Stimulated activated CD8-positive, alpha-beta memory T cell treated with anti-CD3 and anti-CD28 coated beads, Interleukin-7, amount 100 ng/mL, for 1 hour (primary cell): ENCODE results near the gene MTURN.

Source experiments
- DNase-seq, 2 donors: peaks; one replicate each; pipeline ENCODE4 v3.0.0-alpha.2; 2020; ENCODE audit warnings: low read depth in 2 of 2

MTURN gene

DNA sequence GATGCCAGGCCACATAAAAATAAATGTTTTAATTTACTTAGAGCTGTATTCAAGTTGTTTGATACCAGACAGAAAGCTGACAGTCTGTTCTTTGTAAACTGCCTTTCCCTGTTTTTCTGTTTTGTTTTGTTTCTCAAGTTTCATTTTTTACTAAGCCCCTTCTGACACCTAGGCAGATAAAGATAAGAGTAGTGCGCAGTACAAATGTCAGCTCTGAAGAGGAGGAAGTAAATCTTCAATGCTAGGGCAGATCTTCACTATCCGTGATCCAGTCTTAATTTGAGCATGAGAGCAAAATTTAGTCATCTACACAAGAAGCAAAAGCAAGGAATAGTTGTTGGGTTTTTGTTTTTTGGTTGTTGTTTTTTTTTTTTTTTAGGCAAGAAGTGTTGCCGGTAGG is 27.3 kb downstream of the MTURN start:
- no peak for DNase-seq

DNA sequence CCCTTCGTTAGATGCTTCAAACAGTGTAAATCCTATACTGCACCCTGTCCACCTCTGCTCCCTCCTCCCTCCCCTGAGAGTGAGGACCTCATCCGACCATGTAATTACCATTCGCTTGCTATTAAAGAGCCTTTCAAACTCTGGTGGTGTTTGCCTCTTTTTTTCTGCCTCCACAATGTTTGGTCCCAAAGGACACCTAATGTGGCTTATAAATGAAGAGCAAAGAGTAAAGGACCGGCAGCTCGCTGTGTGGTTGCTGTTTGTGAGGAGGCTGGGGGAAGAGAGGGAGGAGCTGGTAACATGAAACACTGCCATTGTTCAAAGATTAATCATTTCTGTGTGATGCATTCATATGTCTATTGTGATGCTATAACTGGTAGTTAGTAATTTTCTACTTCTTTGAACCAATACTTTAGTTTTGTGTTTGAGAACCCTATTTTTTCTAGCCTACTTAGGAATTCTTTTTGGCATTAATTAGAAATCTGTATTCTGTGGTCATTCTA is 27.9 kb downstream of the MTURN start:
- no peak for DNase-seq

DNA sequence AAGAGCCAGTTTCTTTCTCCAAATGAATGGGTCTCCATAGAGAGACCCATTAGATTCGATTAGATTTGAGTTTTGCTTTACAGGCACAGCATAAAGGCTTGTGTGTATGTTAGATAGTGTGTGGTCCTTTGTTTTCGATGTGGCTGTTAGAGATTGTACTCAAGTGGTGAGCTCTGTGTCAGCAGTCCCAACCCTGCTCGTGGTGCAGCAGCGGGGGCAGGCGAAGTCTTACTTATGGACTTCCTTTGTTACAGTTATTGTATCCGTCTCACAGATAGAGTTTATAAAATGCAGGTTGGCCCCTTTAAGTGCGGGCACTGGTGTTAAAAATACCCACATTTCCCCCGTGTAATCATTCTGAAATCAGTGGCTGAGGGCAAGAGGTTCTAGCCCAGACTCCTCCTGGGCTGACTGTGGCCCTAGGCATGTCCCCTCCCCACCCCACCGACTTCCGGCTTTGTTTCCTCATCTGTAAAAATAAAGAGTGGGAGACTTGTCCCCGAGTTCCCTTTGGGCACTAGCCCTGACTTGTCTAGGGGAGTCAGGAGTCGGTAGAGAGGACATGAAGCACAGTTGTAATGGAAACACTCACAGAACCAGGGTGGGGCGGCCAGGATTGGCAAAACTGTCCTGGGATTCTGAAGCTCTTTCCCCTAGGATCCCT is 28.6 kb downstream of the MTURN start:
- no peak for DNase-seq

GRCh38 chr7:30164567-30164966 is 29.8 kb downstream of the MTURN start:
- no peak for DNase-seq

DNA sequence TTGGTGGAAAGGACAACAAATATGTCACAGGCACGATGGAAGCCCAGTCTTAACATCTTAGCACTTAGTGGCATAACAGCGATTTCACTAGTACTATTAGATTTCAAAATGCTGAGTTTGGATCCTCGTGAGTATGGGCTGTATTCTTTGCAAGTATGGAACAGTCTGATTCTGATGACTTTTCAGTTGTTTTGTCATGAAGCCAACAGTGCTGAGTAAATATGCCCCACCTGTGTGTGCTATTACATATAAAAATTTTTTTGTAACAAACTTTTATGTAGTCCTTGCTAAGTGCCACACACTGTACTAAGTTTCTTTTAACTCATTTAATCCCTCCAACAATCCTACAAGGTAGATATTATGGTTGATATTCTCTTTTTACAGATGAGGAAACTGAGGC is 30.8 kb downstream of the MTURN start:
- DNase-seq: no peak

GRCh38 chr7:30166155-30166840 is 31.5 kb downstream of the MTURN start:
- no peak for DNase-seq

DNA sequence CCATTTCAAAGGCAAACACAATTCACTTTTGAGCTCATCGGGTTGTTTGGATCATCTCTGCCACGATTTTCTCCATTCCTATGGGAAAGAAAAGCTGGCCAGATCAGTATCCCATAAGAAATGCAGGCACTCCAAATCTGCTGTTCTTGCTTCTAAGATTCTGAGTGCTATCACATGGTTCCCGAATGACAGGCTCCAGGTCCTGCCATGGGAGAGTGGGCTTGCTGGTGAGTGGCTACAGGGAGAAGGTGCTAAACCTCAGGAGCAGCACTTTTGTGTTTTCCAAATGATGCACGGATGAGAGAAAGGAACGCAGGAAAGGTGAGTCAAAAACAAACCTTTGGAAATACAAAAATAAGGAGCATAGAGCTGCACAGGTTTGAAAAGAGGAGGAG is 32.1 kb downstream of the MTURN start:
- DNase-seq: no peak

DNA sequence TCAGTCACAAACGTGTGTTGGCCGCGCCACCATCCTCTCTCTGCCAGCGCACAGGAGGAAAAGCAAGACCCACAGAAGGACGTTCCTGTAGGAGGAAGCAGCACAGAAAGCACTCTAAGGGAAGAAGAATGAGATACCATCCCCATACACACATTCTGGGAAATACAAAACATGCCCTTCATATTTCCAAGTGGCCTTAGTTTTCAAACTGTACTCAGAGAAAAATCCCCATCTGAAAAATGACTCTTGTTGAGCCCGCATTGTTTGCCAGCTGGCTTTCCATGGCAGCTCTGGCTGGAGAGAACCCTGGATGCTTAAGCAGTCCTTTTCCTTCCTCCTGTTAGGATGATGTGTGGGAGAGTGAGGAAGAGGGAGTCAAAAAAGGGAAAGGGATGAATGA is 33.1 kb downstream of the MTURN start:
- DNase-seq: no peak

DNA sequence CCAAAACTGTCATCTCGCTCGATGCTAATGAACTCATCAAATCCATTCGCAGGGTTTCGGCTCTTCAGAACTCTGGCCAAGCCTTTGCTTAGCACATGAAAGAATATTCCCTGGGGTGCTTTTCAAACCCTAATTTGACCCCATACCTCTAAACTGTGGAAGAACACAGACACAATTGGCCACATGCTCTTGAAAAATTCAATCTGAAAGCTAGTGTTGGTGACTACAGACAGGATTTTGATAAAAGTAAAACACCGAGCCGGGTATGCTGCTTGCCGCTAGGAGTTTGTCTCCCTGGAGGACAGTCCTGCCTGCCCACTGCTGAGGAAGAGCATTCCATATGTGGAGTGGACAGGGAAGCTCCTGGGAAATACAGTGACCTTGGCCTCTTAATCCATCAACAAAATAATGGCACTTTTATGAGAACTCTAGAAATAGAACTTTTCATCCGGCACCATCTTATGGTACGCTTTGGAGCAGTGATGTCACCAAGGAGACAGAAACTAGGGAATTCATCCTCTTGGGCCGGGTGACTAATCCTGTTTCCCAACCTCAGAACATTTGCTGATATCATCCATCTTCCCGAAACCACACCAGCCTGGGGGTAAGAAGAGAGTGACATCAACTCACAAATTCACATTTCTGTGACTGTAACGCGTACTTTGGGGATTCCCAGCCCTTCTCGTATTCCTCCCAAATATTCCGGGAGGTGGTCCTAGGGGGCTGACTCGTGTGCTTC is 34.2 kb downstream of the MTURN start:
- no peak for DNase-seq

DNA sequence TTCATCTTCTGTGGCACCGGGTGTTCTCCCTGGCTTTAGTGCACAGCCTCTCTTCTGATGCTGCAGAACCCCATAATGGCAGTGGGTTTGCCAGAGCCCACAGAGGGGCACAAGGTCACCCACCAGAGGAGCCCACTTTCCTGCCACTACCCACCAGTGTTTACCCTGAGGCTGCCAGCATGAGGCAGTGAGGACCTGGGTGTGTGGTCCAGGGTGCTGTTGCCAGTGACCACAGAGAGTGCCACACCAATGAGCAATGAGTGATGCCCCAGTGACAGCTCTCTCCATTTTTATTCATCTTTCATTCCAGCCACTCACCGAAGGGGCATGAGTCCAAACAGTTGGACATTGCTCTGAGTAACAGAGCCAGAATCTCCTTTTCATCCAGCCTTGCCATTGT is 34.8 kb downstream of the MTURN start:
- no peak for DNase-seq

- no peak for DNase-seq
Observed at GRCh38 chr7:30170476-30171205, 35.9 kb downstream of the MTURN start.

DNA sequence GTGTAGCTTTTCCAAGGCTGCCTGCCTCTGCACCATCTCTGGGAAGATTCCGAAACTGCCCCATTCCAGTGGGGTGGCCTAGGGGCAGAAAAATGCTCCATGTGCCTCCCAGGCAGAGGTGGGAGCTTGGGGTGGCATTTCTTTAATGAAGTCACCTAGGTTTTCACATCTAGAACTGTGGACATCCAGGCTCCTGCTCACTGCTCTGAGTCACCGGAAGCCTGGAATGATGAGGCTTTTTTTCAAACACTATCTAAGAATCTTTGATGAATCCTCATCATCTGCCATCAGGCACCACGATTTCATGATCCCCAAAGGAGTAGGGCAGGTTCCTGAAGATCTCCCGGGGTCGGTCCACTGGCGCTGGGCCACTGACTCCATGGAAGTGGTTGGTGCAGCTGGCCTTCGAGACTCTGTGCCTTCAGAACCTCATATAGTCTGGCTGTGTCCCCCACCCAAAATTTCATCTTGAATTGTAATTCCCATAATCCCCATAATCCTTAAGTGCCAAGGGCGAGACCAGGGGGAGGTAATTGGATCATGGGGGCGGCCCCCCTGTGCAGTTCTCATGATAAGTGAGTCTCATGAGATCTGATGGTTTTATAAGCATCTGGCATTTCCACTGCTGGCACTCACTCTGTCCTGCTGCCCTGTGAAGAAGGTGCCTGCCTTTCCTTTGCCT is 37.1 kb downstream of the MTURN start:
- DNase-seq: no peak

GRCh38 chr7:30172451-30172850 is 37.7 kb downstream of the MTURN start:
- no peak for DNase-seq

DNA sequence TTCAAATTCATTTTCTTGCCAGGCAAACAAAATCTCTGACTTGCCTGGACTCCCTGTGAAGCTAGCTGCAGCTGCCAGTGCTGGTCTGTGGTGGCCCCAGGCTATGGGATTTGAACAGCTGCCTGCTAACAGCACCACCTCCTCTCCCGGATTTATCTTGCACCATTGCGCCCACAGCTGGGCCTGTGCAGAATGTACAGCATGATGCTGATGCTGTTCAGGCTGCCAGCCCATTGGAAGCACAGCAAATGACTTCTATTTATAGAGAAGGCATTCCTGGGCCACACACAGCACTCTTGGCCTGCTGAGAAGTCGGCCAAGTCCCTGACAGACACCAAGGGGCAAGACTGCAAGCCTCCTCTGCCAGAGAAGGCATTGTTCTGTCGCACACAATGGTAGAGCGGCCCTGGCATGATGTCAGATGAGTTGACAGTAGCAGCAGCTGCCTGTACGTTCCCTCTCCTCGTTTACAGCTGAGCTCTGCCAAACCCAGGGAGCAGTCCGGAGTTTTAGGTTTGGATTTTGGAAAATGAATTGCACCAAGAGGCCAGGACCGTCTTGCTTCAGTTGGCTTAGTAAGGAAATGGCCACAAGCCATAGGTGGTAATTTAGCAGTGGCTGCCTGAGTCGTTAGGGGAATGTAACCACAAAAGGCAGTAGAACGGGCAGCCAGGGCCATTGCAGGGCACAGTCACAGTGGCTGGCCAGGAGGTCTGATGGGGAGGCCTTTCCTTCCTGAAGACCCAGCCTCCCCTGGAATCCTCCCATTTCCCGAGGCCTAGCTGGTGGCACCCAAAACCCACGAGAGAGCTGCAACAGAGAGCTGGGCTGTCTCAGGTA is 38.5 kb downstream of the MTURN start:
- no peak for DNase-seq

DNA sequence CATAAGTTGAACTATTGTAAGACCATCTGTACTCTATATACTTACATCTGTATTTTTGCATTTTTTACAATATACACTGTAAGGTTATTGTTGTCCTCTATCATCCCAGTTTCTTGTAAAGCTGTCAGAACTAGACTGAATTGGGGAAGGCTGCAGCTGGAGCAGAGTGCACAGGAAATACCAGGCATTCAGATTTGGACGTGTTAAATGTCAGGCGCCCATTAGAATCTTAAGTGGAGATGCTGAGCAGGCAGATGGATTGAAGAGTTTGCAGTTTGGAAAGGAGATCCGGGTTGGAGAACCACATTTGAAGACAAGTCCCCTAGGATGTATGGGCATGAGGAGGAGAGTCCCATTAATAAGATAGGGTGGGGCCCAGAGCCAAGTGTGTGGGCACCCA is 40.4 kb downstream of the MTURN start:
- DNase-seq: no peak

GRCh38 chr7:30175636-30176147 is 40.9 kb downstream of the MTURN start:
- DNase-seq: no peak

DNA sequence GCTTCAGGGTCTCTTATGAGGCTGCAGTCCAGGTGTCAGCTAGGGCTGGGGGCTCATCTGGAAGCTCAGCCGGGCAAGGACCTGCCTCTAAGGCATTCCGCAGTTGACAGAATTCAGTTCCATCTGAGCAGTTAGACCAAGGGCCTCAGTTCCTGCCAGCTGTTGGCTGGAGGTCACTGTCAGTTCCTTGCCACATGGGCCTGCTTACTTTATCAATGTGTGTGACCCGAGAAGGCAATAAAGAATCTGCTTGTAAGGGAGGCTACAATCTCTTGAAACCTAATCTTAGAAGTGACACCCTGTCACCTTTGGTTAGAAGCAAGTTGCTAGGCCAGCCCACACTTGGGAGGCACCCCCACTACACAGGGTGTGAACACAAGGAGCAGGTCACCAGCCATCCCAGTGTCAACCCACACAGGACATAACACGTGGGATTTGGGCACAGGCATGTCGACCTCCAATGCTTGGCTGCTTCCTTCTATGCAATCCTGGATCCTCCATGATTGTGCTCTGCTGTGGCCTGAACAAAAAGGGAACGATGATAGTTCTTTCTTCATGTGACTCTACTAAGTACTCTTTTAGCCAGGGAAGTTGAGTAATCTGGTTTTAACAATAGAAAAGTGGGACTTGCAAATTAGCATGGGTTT is 41.8 kb downstream of the MTURN start:
- no peak for DNase-seq

DNA sequence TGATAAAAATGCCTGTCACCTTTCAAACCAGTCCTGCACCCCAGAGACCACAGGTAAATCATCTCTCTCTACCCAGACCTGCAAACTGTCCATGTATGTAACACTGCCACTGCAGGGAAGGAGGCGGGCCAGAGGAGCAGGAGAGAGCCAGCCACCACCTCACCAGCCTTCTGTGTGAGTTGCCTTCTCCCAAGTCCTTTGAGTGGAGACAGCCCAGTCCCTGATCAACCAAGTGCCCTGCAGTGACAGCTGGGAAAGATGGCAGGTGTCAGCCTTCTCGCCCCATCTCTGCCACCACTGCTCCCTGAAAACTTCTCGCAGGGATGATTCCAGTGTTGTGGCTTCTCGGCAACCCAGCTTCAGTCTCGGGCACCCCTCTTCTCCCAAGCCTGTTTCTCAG is 42.4 kb downstream of the MTURN start:
- no peak for DNase-seq

- DNase-seq: no peak
Observed at GRCh38 chr7:30177965-30178364, 43.2 kb downstream of the MTURN start.
